Measurements from ENCODE around the gene MAN1C1.

DNA sequence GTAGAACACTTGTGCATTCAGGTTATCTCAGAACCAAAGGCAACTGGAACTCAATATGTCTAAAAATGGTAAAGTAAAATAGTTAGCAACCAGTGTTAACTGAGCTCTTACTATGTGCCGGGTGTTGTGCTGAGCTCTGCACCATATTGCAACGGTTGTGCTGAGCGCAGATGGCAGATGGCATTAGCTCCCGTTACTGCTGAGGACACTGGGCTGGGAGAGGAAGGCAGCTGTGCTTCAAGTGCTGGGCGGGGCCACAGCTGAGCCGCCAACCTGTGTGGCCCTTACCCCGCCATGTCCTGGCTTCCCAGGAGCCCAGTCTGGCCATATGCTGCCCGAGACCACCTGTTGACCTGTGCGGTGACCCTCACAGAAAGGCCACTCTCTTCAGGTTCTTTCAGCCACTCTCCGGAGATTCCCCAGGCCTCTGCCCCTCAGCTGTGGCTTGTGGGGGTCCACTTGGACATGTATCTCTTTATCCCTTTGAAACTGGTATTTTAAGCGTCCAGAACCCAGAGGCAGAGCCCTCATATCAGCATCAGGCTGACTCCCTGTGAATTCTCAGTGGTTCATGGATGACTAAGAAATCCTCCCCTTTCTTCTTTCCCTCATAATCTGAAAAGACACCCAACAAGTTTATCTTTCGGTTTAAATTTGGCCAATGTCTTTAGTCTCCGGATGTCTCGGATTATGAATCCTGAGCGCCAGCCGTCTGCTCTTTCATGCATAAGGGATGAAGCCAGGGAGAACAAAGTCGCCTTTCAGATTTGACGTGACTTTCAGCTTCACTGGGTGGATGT is 46.8 kb upstream of the MAN1C1 start:
- TF ChIP-seq, protein P1, sequence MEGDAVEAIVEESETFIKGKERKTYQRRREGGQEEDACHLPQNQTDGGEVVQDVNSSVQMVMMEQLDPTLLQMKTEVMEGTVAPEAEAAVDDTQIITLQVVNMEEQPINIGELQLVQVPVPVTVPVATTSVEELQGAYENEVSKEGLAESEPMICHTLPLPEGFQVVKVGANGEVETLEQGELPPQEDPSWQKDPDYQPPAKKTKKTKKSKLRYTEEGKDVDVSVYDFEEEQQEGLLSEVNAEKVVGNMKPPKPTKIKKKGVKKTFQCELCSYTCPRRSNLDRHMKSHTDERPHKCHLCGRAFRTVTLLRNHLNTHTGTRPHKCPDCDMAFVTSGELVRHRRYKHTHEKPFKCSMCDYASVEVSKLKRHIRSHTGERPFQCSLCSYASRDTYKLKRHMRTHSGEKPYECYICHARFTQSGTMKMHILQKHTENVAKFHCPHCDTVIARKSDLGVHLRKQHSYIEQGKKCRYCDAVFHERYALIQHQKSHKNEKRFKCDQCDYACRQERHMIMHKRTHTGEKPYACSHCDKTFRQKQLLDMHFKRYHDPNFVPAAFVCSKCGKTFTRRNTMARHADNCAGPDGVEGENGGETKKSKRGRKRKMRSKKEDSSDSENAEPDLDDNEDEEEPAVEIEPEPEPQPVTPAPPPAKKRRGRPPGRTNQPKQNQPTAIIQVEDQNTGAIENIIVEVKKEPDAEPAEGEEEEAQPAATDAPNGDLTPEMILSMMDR (conservative IDR thresholded peaks at IDR 0.05): no peak
- TF ChIP-seq ZFX (IDR thresholded peaks at IDR 0.05): no peak

Data from C4-2B (cell line).